Measurements from ENCODE around the gene CPAMD8.

DNA sequence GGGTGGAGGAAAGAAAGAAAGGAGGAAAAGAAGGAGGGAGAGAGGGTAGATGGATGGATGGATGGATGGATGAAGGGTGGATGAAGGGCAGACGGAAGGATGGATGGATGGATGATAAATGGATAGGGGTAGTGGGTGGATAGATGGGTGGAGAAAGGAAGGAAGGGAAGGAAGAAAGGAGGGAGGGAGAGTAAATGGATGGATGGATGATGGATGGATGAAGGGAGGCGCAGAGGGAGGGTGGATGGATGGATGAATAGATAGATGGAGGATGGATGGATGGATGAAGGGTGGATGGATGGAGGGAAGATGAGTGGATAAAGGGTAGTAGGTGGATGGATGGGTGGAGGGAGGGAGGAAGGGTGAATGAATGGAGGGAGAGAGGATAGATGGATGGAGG is 41.2 kb downstream of the CPAMD8 start:
- TF ChIP-seq, protein P1, sequence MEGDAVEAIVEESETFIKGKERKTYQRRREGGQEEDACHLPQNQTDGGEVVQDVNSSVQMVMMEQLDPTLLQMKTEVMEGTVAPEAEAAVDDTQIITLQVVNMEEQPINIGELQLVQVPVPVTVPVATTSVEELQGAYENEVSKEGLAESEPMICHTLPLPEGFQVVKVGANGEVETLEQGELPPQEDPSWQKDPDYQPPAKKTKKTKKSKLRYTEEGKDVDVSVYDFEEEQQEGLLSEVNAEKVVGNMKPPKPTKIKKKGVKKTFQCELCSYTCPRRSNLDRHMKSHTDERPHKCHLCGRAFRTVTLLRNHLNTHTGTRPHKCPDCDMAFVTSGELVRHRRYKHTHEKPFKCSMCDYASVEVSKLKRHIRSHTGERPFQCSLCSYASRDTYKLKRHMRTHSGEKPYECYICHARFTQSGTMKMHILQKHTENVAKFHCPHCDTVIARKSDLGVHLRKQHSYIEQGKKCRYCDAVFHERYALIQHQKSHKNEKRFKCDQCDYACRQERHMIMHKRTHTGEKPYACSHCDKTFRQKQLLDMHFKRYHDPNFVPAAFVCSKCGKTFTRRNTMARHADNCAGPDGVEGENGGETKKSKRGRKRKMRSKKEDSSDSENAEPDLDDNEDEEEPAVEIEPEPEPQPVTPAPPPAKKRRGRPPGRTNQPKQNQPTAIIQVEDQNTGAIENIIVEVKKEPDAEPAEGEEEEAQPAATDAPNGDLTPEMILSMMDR (IDR thresholded peaks at IDR 0.05; ENCODE audit: poor library complexity) = no peak
- no peak for TF ChIP-seq EZH2phosphoT487 (IDR thresholded peaks at IDR 0.05; ENCODE audit: low read depth, severe bottlenecking, unreplicated experiment)
